ENCODE measurements around the gene THEMIS2. TPM values are rescaled to one million over a fixed set of nuclear protein-coding genes. Genes with fewer than 3 reads are reported as not detected.
"Not testable (repeated sequence)": the region's sequence is repeated elsewhere in the genome, so short reads cannot be mapped to it uniquely, and the experiment has no call there.

The THEMIS2 gene
- total RNA-seq, 1 donor from 2014 or later = 3.1 TPM

- TF ChIP-seq CTCF (conservative IDR thresholded peaks at IDR 0.05) = no peak
- Mint-ChIP-seq H3K4me3 (no peak overlapping the region), H3K27me3 (no peaks in the 10 kb centered on the region), H3K4me1 (ENCODE audit: unreplicated experiment) (no peaks in the 10 kb centered on the region), H3K9me3 (no peaks in the 10 kb centered on the region), H3K36me3 (peaks cover 39% of the 10 kb centered on the region), H3K27ac (no peak overlapping the region)
- no peak for DNase-seq (ENCODE audit: extremely low spot score, unreplicated experiment)
Measured at GRCh38 chr1:27849951-27850350, 22.4 kb upstream of the THEMIS2 start.

- H3K36me3 Mint-ChIP-seq = peaks cover 17% of the 10 kb centered on the region
- H3K9me3 Mint-ChIP-seq = no peaks in the 10 kb centered on the region
- H3K27me3 Mint-ChIP-seq = no peaks in the 10 kb centered on the region
- no peak overlapping the region for H3K4me3 Mint-ChIP-seq
- peaks cover 5% of the 10 kb centered on the region for H3K4me1 Mint-ChIP-seq (ENCODE audit: unreplicated experiment)
- TF ChIP-seq CTCF (conservative IDR thresholded peaks at IDR 0.05) = no peak
- DNase-seq (ENCODE audit: extremely low spot score, unreplicated experiment) = no peak
- H3K27ac Mint-ChIP-seq = no peak overlapping the region
Measured at GRCh38 chr1:27855085-27855484, 17.3 kb upstream of the THEMIS2 start.

GRCh38 chr1:27856561-27857343 lies 15.6 kb upstream of the THEMIS2 start:
- Mint-ChIP-seq H3K27ac (no peak overlapping the region), H3K36me3 (peaks cover 1% of the 10 kb centered on the region), H3K4me3 (no peak overlapping the region), H3K4me1 (ENCODE audit: unreplicated experiment) (peaks cover 5% of the 10 kb centered on the region), H3K27me3 (no peaks in the 10 kb centered on the region), H3K9me3 (no peaks in the 10 kb centered on the region)
- DNase-seq (ENCODE audit: extremely low spot score, unreplicated experiment) = no peak
- no peak for TF ChIP-seq CTCF (conservative IDR thresholded peaks at IDR 0.05)

GRCh38 chr1:27857552-27857951 lies 14.8 kb upstream of the THEMIS2 start:
- not testable (repeated sequence) for H3K27me3 Mint-ChIP-seq; H3K9me3 Mint-ChIP-seq; H3K36me3 Mint-ChIP-seq; H3K4me1 Mint-ChIP-seq (ENCODE audit: unreplicated experiment); DNase-seq (ENCODE audit: extremely low spot score, unreplicated experiment); H3K27ac Mint-ChIP-seq; H3K4me3 Mint-ChIP-seq

GRCh38 chr1:27858072-27858948 lies 14.0 kb upstream of the THEMIS2 start:
- TF ChIP-seq CTCF (conservative IDR thresholded peaks at IDR 0.05) = peak; percentile 92
- peaks cover 11% of the 10 kb centered on the region for H3K4me1 Mint-ChIP-seq (ENCODE audit: unreplicated experiment)
- peak overlapping the region; percentile 65 for H3K27ac Mint-ChIP-seq
- DNase-seq (ENCODE audit: extremely low spot score, unreplicated experiment) = peak; percentile 83
- no peaks in the 10 kb centered on the region for H3K9me3 Mint-ChIP-seq
- no peaks in the 10 kb centered on the region for H3K27me3 Mint-ChIP-seq
- H3K4me3 Mint-ChIP-seq = no peak overlapping the region
- no peaks in the 10 kb centered on the region for H3K36me3 Mint-ChIP-seq

Data from type B pancreatic cell (in vitro differentiated cells).